Right cardiac atrium (tissue), 5 donors: Measurements from ENCODE around the gene TMEM147. TPM values are rescaled to one million over a fixed set of nuclear protein-coding genes. Genes with fewer than 3 reads are reported as not detected.
"Not testable (repeated sequence)": the region's sequence is repeated elsewhere in the genome, so short reads cannot be mapped to it uniquely, and the experiment has no call there.

Experiments used
- ATAC-seq, 2 donors: fragments of 200-7000 bp; cut with Tn5 transposase; one replicate each; pipeline versions ENCODE4 v1.8.0 to v1.9.1; 2020; ENCODE audit warnings: moderate library complexity in 2 of 2, mild to moderate bottlenecking in 1 of 2
- DNase-seq, 3 donors: peaks; one replicate each; pipeline ENCODE4 v3.0.0-alpha.2; 2020
- H3K27ac ChIP-seq: one replicate; pipeline ENCODE4 v1.5.1; 2013; ENCODE audit warnings: mild to moderate bottlenecking, low read length, control low read depth, moderate library complexity
- H3K27me3 ChIP-seq: one replicate; pipeline ENCODE4 v1.6.1; 2013; ENCODE audit not compliant: control insufficient read depth, insufficient read depth
- H3K4me1 ChIP-seq: one replicate; pipeline ENCODE4 v1.6.1; 2013; ENCODE audit warnings: low read length; ENCODE audit not compliant: control insufficient read depth, insufficient read depth
- H3K4me3 ChIP-seq: one replicate; pipeline ENCODE4 v1.5.1; 2013; ENCODE audit warnings: low read length, control low read depth
- H3K9me3 ChIP-seq: one replicate; pipeline ENCODE4 v1.6.1; 2013; ENCODE audit warnings: low read length; ENCODE audit not compliant: control insufficient read depth
- WGBS: extraction: QIAGEN DNeasy Blood & Tissue Kit; methylation state at CpG from one replicate; pipeline ENCODE4 v1.1.7; 2013; 5-methylcytosine and 5-hydroxymethylcytosine counted together
- intact Hi-C, 4 donors: fragments of 100-400 bp; cut with DNase I; formaldehyde crosslinking; loops; one replicate each; pipeline versions ENCODE4 v1.11.0 to v1.14.0; 2022 to 2023
- polyA plus RNA-seq: library from polyadenylated mRNA; stranded (reverse); fragments of 200-250 nt; gene quantifications from one replicate; pipeline ENCODE4 v1.2.3, GENCODE V29; 2013
- total RNA-seq, 4 donors: library from RNA; stranded (reverse); fragmentation: NEBNext Ultra II Directional; extraction: Animal tissue kit (Norgen Biotek cat#: 25700); gene quantifications; one replicate each; pipeline ENCODE4 v1.2.1, GENCODE V29; 2021
- donor health status: healthy with polysubstance abuse.
- donor health status: DM: no; HTN: yes; CAD: no.
- donor health status: DM: no; HTN: no; CAD: no.
- donor health status: DM: no; HTN: yes; CAD: no; lungs with severe emphysema.
- donor health status: DM: yes; HTN: yes; CAD: no.

The TMEM147 gene
- total and polyA plus RNA-seq, 5 donors: 77.3 to 140 (median 90.5) TPM

GRCh38 chr19:35595026-35595425, 49.6 kb downstream of the TMEM147 start:
- H3K27ac ChIP-seq, H3K9me3 ChIP-seq, ATAC-seq, H3K4me3 ChIP-seq, H3K4me1 ChIP-seq, intact Hi-C loops, DNase-seq, H3K27me3 ChIP-seq: not testable (repeated sequence)
- WGBS: 78% methylated on average over 3 of the region's 3 CpGs

GRCh38 chr19:35595928-35596327, 50.5 kb downstream of the TMEM147 start:
- DNase-seq: no peak
- WGBS: 88% methylated on average over 1 of the region's 1 CpG

GRCh38 chr19:35596366-35596999, 51.1 kb downstream of the TMEM147 start:
- H3K27me3 ChIP-seq: no peaks in the 10 kb centered on the region
- no peaks in the 10 kb centered on the region for H3K9me3 ChIP-seq
- no peaks in the 10 kb centered on the region for H3K4me1 ChIP-seq
- 58% methylated on average over 4 of the region's 4 CpGs for WGBS
- no peak overlapping the region for H3K27ac ChIP-seq
- DNase-seq (no peak), ATAC-seq (no peak)
- intact Hi-C loops: no loop called here
- H3K4me3 ChIP-seq: no peak overlapping the region

More at GRCh38 chr19:35595928-35596327, 50.5 kb downstream of the TMEM147 start:
- H3K4me1 ChIP-seq: no peaks in the 10 kb centered on the region
- no peak overlapping the region for H3K4me3 ChIP-seq
- no peaks in the 10 kb centered on the region for H3K9me3 ChIP-seq
- H3K27me3 ChIP-seq: no peaks in the 10 kb centered on the region
- ATAC-seq: no peak
- intact Hi-C loops: no loop called here
- H3K27ac ChIP-seq: no peak overlapping the region

Other genes with a start within 250 kb of the TMEM147 start
- gene CD22, start 216.4 kb upstream of the TMEM147 start, total RNA-seq: under 1 TPM; 0.54 to 0.80 (median 0.72) TPM
- gene CD22, start 216.4 kb upstream of the TMEM147 start, polyA plus RNA-seq: 0.20 TPM
- not detected for gene FFAR1, start 197.7 kb upstream of the TMEM147 start, total RNA-seq
- gene FFAR1, start 197.7 kb upstream of the TMEM147 start, polyA plus RNA-seq: not detected
- gene FFAR3, start 187.2 kb upstream of the TMEM147 start, total RNA-seq: under 1 TPM in 1 of 4 donors, not detected in 3; 0.31 TPM
- 0.05 TPM for gene FFAR3, start 187.2 kb upstream of the TMEM147 start, polyA plus RNA-seq
- gene GPR42, start 174.6 kb upstream of the TMEM147 start, total RNA-seq: not detected
- not detected for gene GPR42, start 174.6 kb upstream of the TMEM147 start, polyA plus RNA-seq
- gene FFAR2, start 97.4 kb upstream of the TMEM147 start, total RNA-seq: under 1 TPM in 3 of 4 donors, not detected in 1; 0.28 to 0.63 (median 0.44) TPM
- 0.11 TPM for gene FFAR2, start 97.4 kb upstream of the TMEM147 start, polyA plus RNA-seq
- not detected for gene KRTDAP, start 55.2 kb upstream of the TMEM147 start, total RNA-seq
- 0.29 TPM for gene KRTDAP, start 55.2 kb upstream of the TMEM147 start, polyA plus RNA-seq
- 10 to 100 TPM in 3 of 4 donors, 1 to 10 TPM in 1; 9.1 to 23.4 (median 15.7) TPM for gene DMKN, start 32.0 kb upstream of the TMEM147 start, total RNA-seq
- 22.8 TPM for gene DMKN, start 32.0 kb upstream of the TMEM147 start, polyA plus RNA-seq
- not detected for gene SBSN, start 17.3 kb upstream of the TMEM147 start, total RNA-seq
- gene SBSN, start 17.3 kb upstream of the TMEM147 start, polyA plus RNA-seq: not detected
- not detected for gene GAPDHS, start 12.2 kb upstream of the TMEM147 start, total RNA-seq
- not detected for gene GAPDHS, start 12.2 kb upstream of the TMEM147 start, polyA plus RNA-seq
- gene ATP4A, start 18.0 kb downstream of the TMEM147 start, total RNA-seq: not detected
- not detected for gene ATP4A, start 18.0 kb downstream of the TMEM147 start, polyA plus RNA-seq
- gene PMIS2, start 40.5 kb downstream of the TMEM147 start, total RNA-seq: not detected
- gene PMIS2, start 40.5 kb downstream of the TMEM147 start, polyA plus RNA-seq: not detected
- 1 to 10 TPM; 3.1 to 5.6 (median 4.8) TPM for gene HAUS5, start 67.1 kb downstream of the TMEM147 start, total RNA-seq
- 4.5 TPM for gene HAUS5, start 67.1 kb downstream of the TMEM147 start, polyA plus RNA-seq
- gene RBM42, start 83.4 kb downstream of the TMEM147 start, total RNA-seq: 10 to 100 TPM; 52.0 to 57.9 (median 54.2) TPM
- gene RBM42, start 83.4 kb downstream of the TMEM147 start, polyA plus RNA-seq: 50.9 TPM
- gene ETV2, start 96.1 kb downstream of the TMEM147 start, total RNA-seq: 1 to 10 TPM in 1 of 4 donors, under 1 TPM in 2, not detected in 1; 0.41 to 1.0 (median 0.59) TPM
- gene ETV2, start 96.1 kb downstream of the TMEM147 start, polyA plus RNA-seq: 0.77 TPM
- gene COX6B1, start 102.7 kb downstream of the TMEM147 start, total RNA-seq: 1,000 to 10,000 TPM in 3 of 4 donors, 100 to 1,000 TPM in 1; 899 to 1,285 (median 1,111) TPM
- 3,084 TPM for gene COX6B1, start 102.7 kb downstream of the TMEM147 start, polyA plus RNA-seq
- not detected for gene UPK1A, start 120.9 kb downstream of the TMEM147 start, total RNA-seq
- not detected for gene UPK1A, start 120.9 kb downstream of the TMEM147 start, polyA plus RNA-seq
- gene ZBTB32, start 158.9 kb downstream of the TMEM147 start, total RNA-seq: not detected
- not detected for gene ZBTB32, start 158.9 kb downstream of the TMEM147 start, polyA plus RNA-seq
- 10 to 100 TPM; 14.7 to 19.1 (median 17.8) TPM for gene KMT2B, start 172.4 kb downstream of the TMEM147 start, total RNA-seq
- 13.8 TPM for gene KMT2B, start 172.4 kb downstream of the TMEM147 start, polyA plus RNA-seq
- 1 to 10 TPM; 1.8 to 6.3 (median 4.4) TPM for gene IGFLR1, start 196.8 kb downstream of the TMEM147 start, total RNA-seq
- 4.7 TPM for gene IGFLR1, start 196.8 kb downstream of the TMEM147 start, polyA plus RNA-seq
- gene U2AF1L4, start 199.8 kb downstream of the TMEM147 start, total RNA-seq: 10 to 100 TPM; 19.6 to 31.3 (median 22.8) TPM
- 32.3 TPM for gene U2AF1L4, start 199.8 kb downstream of the TMEM147 start, polyA plus RNA-seq
- gene PSENEN, start 200.0 kb downstream of the TMEM147 start, total RNA-seq: 10 to 100 TPM; 40.0 to 50.4 (median 43.8) TPM
- 69.7 TPM for gene PSENEN, start 200.0 kb downstream of the TMEM147 start, polyA plus RNA-seq
- gene LIN37, start 202.9 kb downstream of the TMEM147 start, total RNA-seq: 10 to 100 TPM in 2 of 4 donors, 1 to 10 TPM in 2; 8.2 to 14.6 (median 10.3) TPM
- 17.9 TPM for gene LIN37, start 202.9 kb downstream of the TMEM147 start, polyA plus RNA-seq
- gene HSPB6, start 211.4 kb downstream of the TMEM147 start, total RNA-seq: 100 to 1,000 TPM; 107 to 207 (median 148) TPM
- 209 TPM for gene HSPB6, start 211.4 kb downstream of the TMEM147 start, polyA plus RNA-seq
- 10 to 100 TPM in 1 of 4 donors, 1 to 10 TPM in 3; 5.6 to 10.3 (median 7.4) TPM for gene PROSER3, start 212.6 kb downstream of the TMEM147 start, total RNA-seq
- gene PROSER3, start 212.6 kb downstream of the TMEM147 start, polyA plus RNA-seq: 6.4 TPM
- 10 to 100 TPM in 1 of 4 donors, 1 to 10 TPM in 3; 1.5 to 11.8 (median 4.9) TPM for gene ARHGAP33, start 229.9 kb downstream of the TMEM147 start, total RNA-seq
- gene ARHGAP33, start 229.9 kb downstream of the TMEM147 start, polyA plus RNA-seq: 4.3 TPM